DMS79 (cell line): Measurements from ENCODE around the gene MOCS3.
"Not testable (repeated sequence)": the region's sequence is repeated elsewhere in the genome, so short reads cannot be mapped to it uniquely, and the experiment has no call there.

Experiments
- DNase-seq: peaks from one replicate; lab custom pipeline; 2025; lab: John Stamatoyannopoulos, UW

The MOCS3 gene

GRCh38 chr20:50932016-50932485 lies 26.6 kb upstream of the MOCS3 start:
- DNase-seq, result no peak

GRCh38 chr20:50932691-50933280 lies 25.8 kb upstream of the MOCS3 start:
- no peak for DNase-seq

- no peak for DNase-seq
Measured at GRCh38 chr20:50933589-50933988, 25.0 kb upstream of the MOCS3 start.

- DNase-seq, result no peak
Measured at GRCh38 chr20:50943069-50943468, 15.5 kb upstream of the MOCS3 start.

- DNase-seq, result no peak
Measured at GRCh38 chr20:50948132-50948785, 10.4 kb upstream of the MOCS3 start.

- DNase-seq, result no peak
Measured at GRCh38 chr20:50953196-50953595, 5.4 kb upstream of the MOCS3 start.

GRCh38 chr20:50953821-50954220 lies 4.8 kb upstream of the MOCS3 start:
- DNase-seq, result no peak

GRCh38 chr20:50957276-50957675 lies 1.3 kb upstream of the MOCS3 start:
- no peak for DNase-seq

- peak; percentile 87 for DNase-seq
Measured at GRCh38 chr20:50957798-50958614, 612 bp upstream of the MOCS3 start, which contains the start of gene DPM1. Gene DPM1, minus strand, starts transcription at chr20:50958532. Its CDS starts 9 bp downstream, at chr20:50958523.

GRCh38 chr20:50959543-50960126 lies 1.0 kb downstream of the MOCS3 start:
- DNase-seq, result no peak

- DNase-seq, result no peak
Measured at GRCh38 chr20:50967586-50967985, 9.0 kb downstream of the MOCS3 start.

- no peak for DNase-seq
Measured at GRCh38 chr20:50968289-50968688, 9.7 kb downstream of the MOCS3 start.

- no peak for DNase-seq
Measured at GRCh38 chr20:50969435-50969834, 10.8 kb downstream of the MOCS3 start.

GRCh38 chr20:50969912-50970311 lies 11.3 kb downstream of the MOCS3 start:
- DNase-seq, result no peak

- DNase-seq, result no peak
Measured at GRCh38 chr20:50975701-50976330, 17.2 kb downstream of the MOCS3 start.

GRCh38 chr20:50977066-50978021 lies 18.7 kb downstream of the MOCS3 start:
- no peak for DNase-seq

- not testable (repeated sequence) for DNase-seq
Measured at GRCh38 chr20:50978533-50978932, 19.9 kb downstream of the MOCS3 start.

- no peak for DNase-seq
Measured at GRCh38 chr20:50980071-50980681, 21.6 kb downstream of the MOCS3 start.

GRCh38 chr20:50980851-50981713 lies 22.5 kb downstream of the MOCS3 start:
- peak; percentile 12 for DNase-seq

GRCh38 chr20:50981714-50982048 lies 23.1 kb downstream of the MOCS3 start:
- DNase-seq, result no peak
